K562 (cell line): ENCODE measurements around the gene TRMU. TPM values are rescaled to one million over a fixed set of nuclear protein-coding genes. Genes with fewer than 3 reads are reported as not detected.

Experiments used
- ATAC-seq: fragments of 200-7000 bp; cut with Tn5 transposase; 3 replicates; pipeline ENCODE4 v1.9.1; 2020; ENCODE audit warnings: moderate library complexity
- BruUV-seq: library from RNA; stranded (reverse); fragments of 400-500 nt; replicated peaks from 2 replicates; lab custom pipeline; 2021; lab: Mats Ljungman, UMichigan
- CTCF ChIA-PET: fragments of 300-600 bp; formaldehyde crosslinking; extraction: SDS; loops from one replicate; lab custom pipeline; 2021; ENCODE audit warnings: low intra/inter-chr PET ratio; lab: Yijun Ruan, JAX
- POLR2A ChIA-PET: fragments of 300-600, 350-650 bp; sonication (Branson Sonifier 250); formaldehyde crosslinking; extraction: SDS; loops from one replicate; lab custom pipeline; 2021; ENCODE audit warnings: antibody characterized with exemption, inconsistent platforms; lab: Yijun Ruan, JAX
- DNase-seq, 4 experiments: peaks; one replicate each; pipeline versions ENCODE4 v3.0.0 to v3.0.0-alpha.2; 2011 to 2018; ENCODE audit warnings: low spot score in 3 of 4, mixed read lengths in 3 of 4; ENCODE audit errors: extremely low read depth in 1 of 4
- FAIRE-seq: peaks from 2 replicates; lab custom pipeline; 2011; peaks lifted over from hg19 to GRCh38; lab: Jason Lieb, UNC
- H2AFZ ChIP-seq: 2 replicates; pipeline ENCODE4 v1.6.0; 2011; ENCODE audit warnings: low read depth, low read length, control low read depth, inconsistent platforms
- H3K27ac ChIP-seq: fragments of 200-600 bp; 3 replicates; pipeline ENCODE4 v1.8.0; 2011; ENCODE audit warnings: low read depth, mild to moderate bottlenecking, control low read depth, inconsistent platforms, low read length, moderate library complexity, mixed read lengths; ENCODE audit errors: extremely low read depth
- H3K27me3 ChIP-seq, 2 experiments: fragments of 300-600 bp in 1 of 2; 2 replicates in 1 of 2; 3 replicates in 1 of 2; pipeline versions ENCODE4 v1.6.0 to v1.8.0; 2011; ENCODE audit warnings: inconsistent platforms in 2 of 2, low read length in 2 of 2, mild to moderate bottlenecking in 1 of 2, mixed read lengths in 1 of 2, moderate library complexity in 1 of 2; ENCODE audit not compliant: control insufficient read depth in 2 of 2, insufficient read depth in 2 of 2
- H3K36me3 ChIP-seq: fragments of 300-600 bp; 3 replicates; pipeline ENCODE4 v1.8.0; 2011; ENCODE audit warnings: mild to moderate bottlenecking, low read length, inconsistent platforms; ENCODE audit not compliant: control insufficient read depth, insufficient read depth
- H3K4me1 ChIP-seq, 2 experiments: fragments of 200-600 bp in 1 of 2; replicated peaks in 1 of 2; 2 replicates in 1 of 2; 3 replicates in 1 of 2; pipeline versions ENCODE4 v1.5.1 to v1.8.0; 2011; ENCODE audit warnings: inconsistent platforms in 2 of 2, low read length in 2 of 2, mild to moderate bottlenecking in 1 of 2, mixed read lengths in 1 of 2, moderate library complexity in 1 of 2; ENCODE audit not compliant: control insufficient read depth in 2 of 2, insufficient read depth in 2 of 2
- H3K4me2 ChIP-seq: 2 replicates; pipeline ENCODE4 v1.6.1; 2011; ENCODE audit warnings: low read length, control low read depth, inconsistent platforms, mixed read lengths; ENCODE audit not compliant: insufficient read depth
- H3K4me3 ChIP-seq: fragments of 200-600 bp; sonication (generic), shearing (Covaris generic); 2 replicates; pipeline ENCODE4 v1.5.1; 2016; ENCODE audit warnings: control low read depth, inconsistent platforms
- H3K79me2 ChIP-seq: fragments of 200-600 bp; 3 replicates; pipeline ENCODE4 v1.8.0; 2011; ENCODE audit warnings: low read length, inconsistent platforms; ENCODE audit not compliant: control insufficient read depth, insufficient read depth
- H3K9ac ChIP-seq, 2 experiments: 2 replicates each; pipeline versions ENCODE4 v1.6.0 to v1.6.1; 2011; ENCODE audit warnings: low read depth in 2 of 2, low read length in 2 of 2, control low read depth in 1 of 2, inconsistent platforms in 1 of 2, mild to moderate bottlenecking in 1 of 2, mixed read lengths in 1 of 2; ENCODE audit not compliant: insufficient read depth in 1 of 2
- H3K9me1 ChIP-seq: one replicate; pipeline ENCODE4 v1.6.0; 2011; ENCODE audit warnings: inconsistent platforms, mild to moderate bottlenecking, low read length, moderate library complexity; ENCODE audit not compliant: control insufficient read depth, insufficient read depth
- H3K9me3 ChIP-seq: replicated peaks from 2 replicates; pipeline ENCODE4 v1.5.1; 2011; ENCODE audit warnings: low read depth, low read length, inconsistent platforms; ENCODE audit not compliant: control insufficient read depth, insufficient read depth
- H4K20me1 ChIP-seq: replicated peaks from 2 replicates; pipeline ENCODE4 v1.6.1; 2011; ENCODE audit warnings: low read length, inconsistent platforms, mixed read lengths; ENCODE audit not compliant: control insufficient read depth, insufficient read depth
- CBX1 ChIP-seq: sonication (generic); IDR thresholded peaks from 2 replicates; pipeline ENCODE4 v1.6.1; 2016; ENCODE audit warnings: antibody characterized with exemption, low read depth, mild to moderate bottlenecking
- NELFE ChIP-seq: IDR thresholded peaks from 2 replicates; pipeline ENCODE4 v1.6.1; 2011; ENCODE audit warnings: mild to moderate bottlenecking; ENCODE audit not compliant: insufficient read depth, insufficient read length
- SMAD3 ChIP-seq: fragments of 450-650 bp; formaldehyde crosslinking; conservative IDR thresholded peaks from 2 replicates; pipeline ENCODE4 v1.4.0; 2020; ENCODE audit warnings: mild to moderate bottlenecking
- YBX1 ChIP-seq: fragments of 450-650 bp; IDR thresholded peaks from 2 replicates; pipeline ENCODE4 v1.7.1; 2016; ENCODE audit warnings: mild to moderate bottlenecking
- ZNF644 ChIP-seq: fragments of 200-800 bp; sonication (Bioruptor generic); IDR thresholded peaks from 2 replicates; pipeline ENCODE4 v1.6.1; 2016; ENCODE audit warnings: low read depth, missing genetic modification characterization, missing compliant biosample characterization
- WGBS: fragments of 100-300 bp; shearing (Covaris generic); methylation state at CpG from one replicate; pipeline ENCODE4 v1.1.6; 2016; ENCODE audit warnings: low coverage, mixed read lengths; ENCODE audit not compliant: insufficient coverage; ENCODE audit errors: missing lambda C conversion rate; 5-methylcytosine and 5-hydroxymethylcytosine counted together
- in situ Hi-C: fragments of 300-500 bp; cut with MboI; formaldehyde crosslinking; loops from 4 replicates; pipeline ENCODE4 v1.15.0; 2018; ENCODE audit warnings: inconsistent platforms, mixed read lengths
- intact Hi-C: fragments of 100-400 bp; cut with micrococcal nuclease; formaldehyde crosslinking; loops from 2 replicates; pipeline ENCODE4 v1.14.2; 2022
- polyA plus RNA-seq, 8 experiments: library from polyadenylated mRNA; depleted of rRNA in 4 of 8; stranded (reverse) in 5 of 8; unstranded in 3 of 8; fragments of >200 nt; fragmentation: Nextera tagmentation in 2 of 8; fragmentation: Illumina TruSeq in 1 of 8; extraction: Ambion mirVana in 2 of 8; extraction: Trizol in 1 of 8; gene quantifications; 2 replicates each; pipeline versions ENCODE4 v1.2.1 to v1.2.3, GENCODE V29; 2011 to 2014; ENCODE audit warnings: inconsistent platforms in 1 of 8, missing spikeins in 1 of 8
- total RNA-seq, 7 experiments: library from RNA; depleted of rRNA in 6 of 7; stranded (reverse); fragments of >200 nt in 6 of 7; fragmentation: Illumina TruSeq in 2 of 7; extraction: Trizol in 2 of 7; gene quantifications; 2 replicates each; pipeline versions ENCODE4 v1.2.1 to v1.2.3, GENCODE V29; 2011 to 2021; ENCODE audit warnings: low replicate concordance in 1 of 7
- TF ChIP-seq, protein P1 (sequence below): fragments of 450-650 bp; conservative IDR thresholded peaks from 2 replicates; pipeline ENCODE4 v1.6.1; 2016; ENCODE audit warnings: missing genetic modification characterization, low read depth, mild to moderate bottlenecking, control low read depth, missing compliant biosample characterization
- TF ChIP-seq, protein P2 (sequence below): fragments of 150-350 bp; IDR thresholded peaks from 2 replicates; pipeline ENCODE4 v1.6.1; 2014; ENCODE audit warnings: low read depth, mild to moderate bottlenecking, low read length, borderline replicate concordance

TRMU gene
- total and polyA plus RNA-seq, 9 of the 15 experiments (the other 6 are each of a cell fraction or from before 2014, with no cell fraction given): 2.3 to 49.9 (median 35.3) TPM

DNA sequence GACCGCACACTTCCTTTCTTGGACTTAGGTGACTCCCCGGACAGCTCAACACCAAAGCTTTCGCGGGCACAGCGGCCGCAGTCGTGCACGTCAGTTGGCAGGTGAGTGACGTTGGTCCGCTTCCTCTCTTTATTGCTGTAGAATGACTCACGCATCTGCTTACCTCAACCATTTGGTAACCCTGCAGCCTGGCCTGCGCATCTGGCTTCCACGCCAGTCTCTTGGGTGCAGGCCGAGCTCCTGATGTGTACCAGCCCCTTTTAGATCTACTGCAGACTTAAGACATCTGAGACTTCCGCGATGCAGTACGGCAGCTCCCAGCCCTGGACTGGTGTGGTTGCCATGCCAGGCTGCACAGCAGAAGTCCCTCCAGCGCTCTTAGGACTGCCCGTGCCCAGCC is 12.4 kb upstream of the TRMU start (continued):
- TF ChIP-seq SMAD3 (CRISPR knock-in tag) (no peak), ZNF644 (tag) (no peak), YBX1 (no peak)
- TF ChIP-seq, protein P1, sequence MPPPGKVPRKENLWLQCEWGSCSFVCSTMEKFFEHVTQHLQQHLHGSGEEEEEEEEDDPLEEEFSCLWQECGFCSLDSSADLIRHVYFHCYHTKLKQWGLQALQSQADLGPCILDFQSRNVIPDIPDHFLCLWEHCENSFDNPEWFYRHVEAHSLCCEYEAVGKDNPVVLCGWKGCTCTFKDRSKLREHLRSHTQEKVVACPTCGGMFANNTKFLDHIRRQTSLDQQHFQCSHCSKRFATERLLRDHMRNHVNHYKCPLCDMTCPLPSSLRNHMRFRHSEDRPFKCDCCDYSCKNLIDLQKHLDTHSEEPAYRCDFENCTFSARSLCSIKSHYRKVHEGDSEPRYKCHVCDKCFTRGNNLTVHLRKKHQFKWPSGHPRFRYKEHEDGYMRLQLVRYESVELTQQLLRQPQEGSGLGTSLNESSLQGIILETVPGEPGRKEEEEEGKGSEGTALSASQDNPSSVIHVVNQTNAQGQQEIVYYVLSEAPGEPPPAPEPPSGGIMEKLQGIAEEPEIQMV: no peak
- TF ChIP-seq, protein P2, sequence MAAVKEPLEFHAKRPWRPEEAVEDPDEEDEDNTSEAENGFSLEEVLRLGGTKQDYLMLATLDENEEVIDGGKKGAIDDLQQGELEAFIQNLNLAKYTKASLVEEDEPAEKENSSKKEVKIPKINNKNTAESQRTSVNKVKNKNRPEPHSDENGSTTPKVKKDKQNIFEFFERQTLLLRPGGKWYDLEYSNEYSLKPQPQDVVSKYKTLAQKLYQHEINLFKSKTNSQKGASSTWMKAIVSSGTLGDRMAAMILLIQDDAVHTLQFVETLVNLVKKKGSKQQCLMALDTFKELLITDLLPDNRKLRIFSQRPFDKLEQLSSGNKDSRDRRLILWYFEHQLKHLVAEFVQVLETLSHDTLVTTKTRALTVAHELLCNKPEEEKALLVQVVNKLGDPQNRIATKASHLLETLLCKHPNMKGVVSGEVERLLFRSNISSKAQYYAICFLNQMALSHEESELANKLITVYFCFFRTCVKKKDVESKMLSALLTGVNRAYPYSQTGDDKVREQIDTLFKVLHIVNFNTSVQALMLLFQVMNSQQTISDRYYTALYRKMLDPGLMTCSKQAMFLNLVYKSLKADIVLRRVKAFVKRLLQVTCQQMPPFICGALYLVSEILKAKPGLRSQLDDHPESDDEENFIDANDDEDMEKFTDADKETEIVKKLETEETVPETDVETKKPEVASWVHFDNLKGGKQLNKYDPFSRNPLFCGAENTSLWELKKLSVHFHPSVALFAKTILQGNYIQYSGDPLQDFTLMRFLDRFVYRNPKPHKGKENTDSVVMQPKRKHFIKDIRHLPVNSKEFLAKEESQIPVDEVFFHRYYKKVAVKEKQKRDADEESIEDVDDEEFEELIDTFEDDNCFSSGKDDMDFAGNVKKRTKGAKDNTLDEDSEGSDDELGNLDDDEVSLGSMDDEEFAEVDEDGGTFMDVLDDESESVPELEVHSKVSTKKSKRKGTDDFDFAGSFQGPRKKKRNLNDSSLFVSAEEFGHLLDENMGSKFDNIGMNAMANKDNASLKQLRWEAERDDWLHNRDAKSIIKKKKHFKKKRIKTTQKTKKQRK: no peak

DNA sequence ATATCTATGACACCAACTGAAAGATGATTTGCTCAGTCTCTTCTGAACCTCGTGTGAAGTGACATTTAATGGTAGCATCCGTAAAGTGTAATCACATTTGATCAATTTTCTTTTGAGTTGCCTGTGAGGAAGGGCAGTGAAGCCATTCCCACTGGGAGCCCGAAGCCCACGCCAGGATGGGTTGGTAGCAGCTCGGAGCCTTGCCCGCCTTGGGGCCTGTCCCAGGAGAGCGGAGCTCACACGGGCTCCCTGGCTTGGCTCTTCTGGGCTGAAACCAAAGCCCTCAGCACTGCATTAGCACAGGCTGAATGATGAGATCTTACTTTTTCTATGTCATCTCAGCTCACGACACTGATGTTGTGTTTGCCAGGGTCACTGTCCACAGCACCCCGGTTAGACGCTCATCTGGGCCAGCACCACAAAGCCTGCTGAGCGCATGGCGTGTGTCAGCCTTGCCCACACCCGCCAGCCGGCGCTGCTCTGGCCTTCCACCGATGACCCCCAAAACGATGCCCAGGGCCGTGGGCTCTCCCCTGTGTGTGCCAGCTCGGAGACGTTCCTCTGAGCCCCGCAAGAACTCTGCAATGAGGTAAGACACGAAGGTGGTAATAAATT is 9.3 kb upstream of the TRMU start:
- TF ChIP-seq NELFE: no peak
- TF ChIP-seq CBX1: no peak
- POLR2A ChIA-PET: no interaction called here
- DNase-seq (no peak), ATAC-seq (no peak), FAIRE-seq (no peak)
- Histone ChIP-seq H3K4me3 (no peak overlapping the region), H3K27ac (no peak overlapping the region), H4K20me1 (no peaks in the 10 kb centered on the region), H3K79me2 (no peaks in the 10 kb centered on the region), H3K9me3 (no peaks in the 10 kb centered on the region), H3K36me3 (peaks cover 60% of the 10 kb centered on the region; the same call in 2 of the 3 replicates), H3K27me3 (no peaks in the 10 kb centered on the region), H3K9me1 (no peaks in the 10 kb centered on the region), H3K9ac (no peak overlapping the region), H2AFZ (no peak overlapping the region), H3K4me1 (no peaks in the 10 kb centered on the region), H3K4me2 (no peak overlapping the region)
- BruUV-seq: no TSS peak
- intact Hi-C loops: no loop called here
- CTCF ChIA-PET: interaction anchor here (0.6 kb wide), 1 partner anchor 204 kb away, joined by 3 read pairs; no protein-coding TSS in a partner anchor
- WGBS: 92% methylated on average over 17 of the region's 23 CpGs
- in situ Hi-C loops: no loop called here
